GM12878 (cell line): ENCODE data around the gene TBC1D5.

Experiments
- CBFB ChIP-seq: IDR thresholded peaks from 2 replicates; pipeline ENCODE4 v1.6.1; 2016; ENCODE audit warnings: antibody characterized with exemption, low read depth
- CTCF ChIP-seq, 3 experiments: IDR thresholded peaks in 2 of 3; conservative IDR thresholded peaks in 1 of 3; 2 replicates each; pipeline ENCODE4 v1.5.1; 2011; ENCODE audit warnings: low read depth in 3 of 3, low read length in 3 of 3, mild to moderate bottlenecking in 3 of 3, control low read depth in 2 of 3, moderate library complexity in 2 of 3, inconsistent platforms in 1 of 3, mixed read lengths in 1 of 3; ENCODE audit not compliant: control insufficient read depth in 2 of 3, insufficient read depth in 1 of 3; ENCODE audit errors: extremely low read depth in 1 of 3
- RAD51 ChIP-seq: fragments of 450-650 bp; IDR thresholded peaks from 2 replicates; pipeline ENCODE4 v1.6.1; 2016; ENCODE audit warnings: moderate library complexity, mild to moderate bottlenecking, inconsistent platforms
- TAF1 ChIP-seq: IDR thresholded peaks from 2 replicates; pipeline ENCODE4 v1.6.1; 2011; ENCODE audit warnings: mild to moderate bottlenecking, low read depth, low read length, borderline replicate concordance
- TARDBP ChIP-seq: IDR thresholded peaks from 2 replicates; pipeline ENCODE4 v1.6.1; 2016; ENCODE audit warnings: borderline replicate concordance

- TF ChIP-seq TAF1 (no peak), TARDBP (no peak), CBFB (no peak), RAD51 (no peak), CTCF (IDR thresholded peaks at IDR 0.05 in 2 of 3, conservative IDR thresholded peaks at IDR 0.05 in 1 of 3; ENCODE audit: control insufficient read depth in 2 of 3, extremely low read depth in 1 of 3, insufficient read depth in 1 of 3, low read depth in 3 of 3, low read length in 3 of 3) (no peak)
Observed at GRCh38 chr3:17384567-17385296, 357.7 kb downstream of the TBC1D5 start.
